Astrocyte (in vitro differentiated cells and primary cell): ENCODE data around the gene SMARCA2. TPM values are rescaled to one million over a fixed set of nuclear protein-coding genes. Genes with fewer than 3 reads are reported as not detected.

Experiments used
- DNase-seq: peaks from one replicate; pipeline ENCODE4 v3.0.0-alpha.2; 2010; ENCODE audit warnings: low read depth
- FAIRE-seq: peaks from 2 replicates; lab custom pipeline; 2011; peaks lifted over from hg19 to GRCh38; lab: Jason Lieb, UNC
- H2AFZ ChIP-seq: 2 replicates; pipeline ENCODE4 v1.6.0; 2012; ENCODE audit warnings: low read depth, low read length, inconsistent platforms
- H3K27ac ChIP-seq: 2 replicates; pipeline ENCODE4 v1.5.1; 2011; ENCODE audit warnings: low read depth, low read length, inconsistent platforms
- H3K27me3 ChIP-seq: 2 replicates; pipeline ENCODE4 v1.6.0; 2011; ENCODE audit warnings: low read length, inconsistent platforms; ENCODE audit not compliant: insufficient read depth
- H3K36me3 ChIP-seq: 2 replicates; pipeline ENCODE4 v1.5.1; 2011; ENCODE audit warnings: low read length, inconsistent platforms; ENCODE audit not compliant: insufficient read depth
- H3K4me1 ChIP-seq: 2 replicates; pipeline ENCODE4 v1.5.1; 2011; ENCODE audit warnings: low read length, inconsistent platforms; ENCODE audit not compliant: insufficient read depth
- H3K4me2 ChIP-seq: 2 replicates; pipeline ENCODE4 v1.6.0; 2012; ENCODE audit warnings: low read length, inconsistent platforms
- H3K4me3 ChIP-seq: 2 replicates; pipeline ENCODE4 v1.5.1; 2011; ENCODE audit warnings: low read depth, mild to moderate bottlenecking, low read length, inconsistent platforms; ENCODE audit not compliant: insufficient read depth
- H3K79me2 ChIP-seq: 2 replicates; pipeline ENCODE4 v1.6.0; 2012; ENCODE audit warnings: mild to moderate bottlenecking, low read length, inconsistent platforms; ENCODE audit not compliant: insufficient read depth
- H3K9ac ChIP-seq: 2 replicates; pipeline ENCODE4 v1.6.0; 2012; ENCODE audit warnings: mild to moderate bottlenecking, low read length, inconsistent platforms
- H3K9me3 ChIP-seq: 2 replicates; pipeline ENCODE4 v1.5.1; 2012; ENCODE audit warnings: low read depth, mild to moderate bottlenecking, low read length, inconsistent platforms; ENCODE audit not compliant: insufficient read depth
- H4K20me1 ChIP-seq: 2 replicates; pipeline ENCODE4 v1.6.0; 2012; ENCODE audit warnings: low read length, inconsistent platforms; ENCODE audit not compliant: insufficient read depth
- H3K27ac Mint-ChIP-seq: one replicate; pipeline ENCODE4 v1.8.0; 2021; ENCODE audit warnings: mild to moderate bottlenecking, mixed read lengths; ENCODE audit not compliant: unreplicated experiment
- H3K27me3 Mint-ChIP-seq: one replicate; pipeline ENCODE4 v1.8.0; 2021; ENCODE audit warnings: low read depth, mixed read lengths; ENCODE audit not compliant: unreplicated experiment
- H3K36me3 Mint-ChIP-seq: one replicate; pipeline ENCODE4 v1.8.0; 2021; ENCODE audit warnings: low read depth, mixed read lengths; ENCODE audit not compliant: unreplicated experiment
- H3K4me1 Mint-ChIP-seq: one replicate; pipeline ENCODE4 v1.8.0; 2021; ENCODE audit warnings: low read depth, mixed read lengths; ENCODE audit not compliant: unreplicated experiment
- H3K4me3 Mint-ChIP-seq: one replicate; pipeline ENCODE4 v1.8.0; 2021; ENCODE audit warnings: mild to moderate bottlenecking, moderate library complexity, mixed read lengths; ENCODE audit not compliant: unreplicated experiment
- H3K9me3 Mint-ChIP-seq: one replicate; pipeline ENCODE4 v1.8.0; 2021; ENCODE audit warnings: mild to moderate bottlenecking, mixed read lengths; ENCODE audit not compliant: unreplicated experiment
- EZH2 ChIP-seq: IDR thresholded peaks from 2 replicates; pipeline ENCODE4 v1.6.1; 2012; ENCODE audit warnings: mild to moderate bottlenecking, low read length, inconsistent platforms; ENCODE audit not compliant: insufficient read depth
- total RNA-seq: library from RNA; stranded (reverse); gene quantifications from 2 replicates; pipeline ENCODE4 v1.2.1, GENCODE V29; 2021
- TF ChIP-seq, protein P1 (sequence below): IDR thresholded peaks from 2 replicates; pipeline ENCODE4 v1.5.1; 2011; ENCODE audit warnings: low read depth, mild to moderate bottlenecking, inconsistent platforms, low read length, moderate library complexity; ENCODE audit not compliant: insufficient read depth

The SMARCA2 gene
- total RNA-seq, 1 donor from 2014 or later, result 54.2 TPM

DNA sequence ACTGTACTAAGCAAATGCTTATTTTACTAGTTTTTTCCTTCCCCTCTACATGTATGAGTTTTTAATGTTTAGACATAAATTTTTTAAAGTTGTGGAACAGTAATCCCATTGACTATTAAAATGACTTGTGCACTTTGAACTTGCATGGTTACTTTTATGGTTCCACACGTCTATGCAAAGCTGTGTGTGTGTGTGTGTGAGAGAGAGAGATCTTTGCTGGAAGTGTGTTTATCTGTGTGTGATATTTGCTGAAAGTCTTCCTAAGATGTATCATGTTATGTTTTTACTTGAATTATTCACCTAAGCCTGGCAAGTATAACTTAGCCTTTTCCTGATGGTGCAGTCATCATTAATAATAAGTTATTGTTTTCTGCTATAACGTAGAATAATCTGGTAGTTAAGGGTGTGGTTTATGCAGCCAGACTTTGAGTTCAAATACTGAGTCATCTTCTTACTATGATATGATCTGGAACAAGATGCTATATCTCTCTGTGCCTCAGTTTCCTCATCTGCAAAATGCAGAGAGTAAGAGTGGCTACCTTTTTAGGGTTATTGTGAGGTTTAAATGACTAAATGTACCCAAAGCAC lies 138.6 kb downstream of the SMARCA2 start:
- no peaks in the 10 kb centered on the region for H4K20me1 ChIP-seq
- FAIRE-seq (no peak), DNase-seq (no peak)
- H3K4me1 Mint-ChIP-seq, result peaks cover 11% of the 10 kb centered on the region
- peaks cover 8% of the 10 kb centered on the region for H3K36me3 Mint-ChIP-seq
- no peak overlapping the region for H3K9ac ChIP-seq
- no peak overlapping the region for H2AFZ ChIP-seq
- no peak overlapping the region for H3K27ac Mint-ChIP-seq
- H3K4me3 ChIP-seq, result no peak overlapping the region
- H3K79me2 ChIP-seq, result peaks cover 2% of the 10 kb centered on the region
- H3K36me3 ChIP-seq, result no peaks in the 10 kb centered on the region
- H3K4me2 ChIP-seq, result no peak overlapping the region
- H3K4me3 Mint-ChIP-seq, result no peak overlapping the region
- H3K27ac ChIP-seq, result no peak overlapping the region
- no peaks in the 10 kb centered on the region for H3K27me3 ChIP-seq
- peaks cover 9% of the 10 kb centered on the region for H3K4me1 ChIP-seq
- H3K27me3 Mint-ChIP-seq, result no peaks in the 10 kb centered on the region
- TF ChIP-seq, protein P1, sequence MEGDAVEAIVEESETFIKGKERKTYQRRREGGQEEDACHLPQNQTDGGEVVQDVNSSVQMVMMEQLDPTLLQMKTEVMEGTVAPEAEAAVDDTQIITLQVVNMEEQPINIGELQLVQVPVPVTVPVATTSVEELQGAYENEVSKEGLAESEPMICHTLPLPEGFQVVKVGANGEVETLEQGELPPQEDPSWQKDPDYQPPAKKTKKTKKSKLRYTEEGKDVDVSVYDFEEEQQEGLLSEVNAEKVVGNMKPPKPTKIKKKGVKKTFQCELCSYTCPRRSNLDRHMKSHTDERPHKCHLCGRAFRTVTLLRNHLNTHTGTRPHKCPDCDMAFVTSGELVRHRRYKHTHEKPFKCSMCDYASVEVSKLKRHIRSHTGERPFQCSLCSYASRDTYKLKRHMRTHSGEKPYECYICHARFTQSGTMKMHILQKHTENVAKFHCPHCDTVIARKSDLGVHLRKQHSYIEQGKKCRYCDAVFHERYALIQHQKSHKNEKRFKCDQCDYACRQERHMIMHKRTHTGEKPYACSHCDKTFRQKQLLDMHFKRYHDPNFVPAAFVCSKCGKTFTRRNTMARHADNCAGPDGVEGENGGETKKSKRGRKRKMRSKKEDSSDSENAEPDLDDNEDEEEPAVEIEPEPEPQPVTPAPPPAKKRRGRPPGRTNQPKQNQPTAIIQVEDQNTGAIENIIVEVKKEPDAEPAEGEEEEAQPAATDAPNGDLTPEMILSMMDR, result no peak
- no peak for TF ChIP-seq EZH2
- no peaks in the 10 kb centered on the region for H3K9me3 Mint-ChIP-seq
- H3K9me3 ChIP-seq, result no peaks in the 10 kb centered on the region

DNA sequence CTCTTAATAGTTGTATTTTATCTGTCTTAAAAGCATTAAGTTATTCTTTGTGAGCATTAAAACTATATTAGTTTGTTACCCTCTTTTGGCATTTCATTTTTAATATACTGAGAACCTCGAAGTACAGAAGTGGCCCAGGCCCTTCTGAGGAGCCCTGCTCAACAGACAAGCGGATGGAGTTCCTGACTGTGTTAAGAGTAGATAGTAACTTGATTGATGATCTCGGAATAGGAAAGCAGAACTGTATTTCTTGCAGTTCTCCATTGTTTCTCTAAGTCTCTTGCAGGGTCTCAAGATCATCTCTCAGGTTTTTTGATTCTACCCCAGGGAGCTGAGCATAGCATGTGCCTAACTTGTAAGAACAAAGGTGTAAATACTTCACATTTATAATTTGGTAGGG lies 139.6 kb downstream of the SMARCA2 start:
- H3K36me3 ChIP-seq, result no peaks in the 10 kb centered on the region
- Mint-ChIP-seq H3K4me3 (no peak overlapping the region), H3K27ac (no peak overlapping the region), H3K36me3 (peaks cover 8% of the 10 kb centered on the region), H3K27me3 (no peaks in the 10 kb centered on the region), H3K4me1 (peaks cover 16% of the 10 kb centered on the region), H3K9me3 (no peaks in the 10 kb centered on the region)
- peaks cover 5% of the 10 kb centered on the region for H3K79me2 ChIP-seq
- H4K20me1 ChIP-seq, result no peaks in the 10 kb centered on the region
- H3K9ac ChIP-seq, result no peak overlapping the region
- H3K4me1 ChIP-seq, result peaks cover 16% of the 10 kb centered on the region
- no peak for TF ChIP-seq EZH2
- TF ChIP-seq, protein P1, result no peak
- no peak overlapping the region for H3K4me2 ChIP-seq
- no peak overlapping the region for H3K4me3 ChIP-seq
- H3K27me3 ChIP-seq, result no peaks in the 10 kb centered on the region
- H2AFZ ChIP-seq, result no peak overlapping the region
- no peaks in the 10 kb centered on the region for H3K9me3 ChIP-seq
- no peak overlapping the region for H3K27ac ChIP-seq
- FAIRE-seq (no peak), DNase-seq (no peak)

DNA sequence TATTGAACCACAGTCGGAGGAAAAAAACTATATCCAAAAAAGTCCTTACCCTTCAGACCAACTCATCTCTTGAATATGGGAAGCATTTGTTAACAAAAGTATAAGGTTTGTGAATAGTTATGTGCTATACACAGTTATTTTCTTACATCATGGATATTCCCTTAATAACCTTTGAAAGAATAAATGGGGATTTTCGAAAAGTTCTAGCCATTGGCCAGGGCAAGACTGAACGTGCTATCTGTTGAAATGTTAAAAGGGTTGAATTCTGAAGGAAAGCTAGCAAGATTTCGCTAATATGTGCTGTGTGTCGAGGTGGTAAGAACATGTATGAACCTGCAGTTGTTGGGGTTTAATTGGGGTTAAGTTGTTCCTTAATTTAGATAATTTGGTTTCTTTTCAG lies 140.8 kb downstream of the SMARCA2 start:
- no peak overlapping the region for H3K4me3 Mint-ChIP-seq
- H3K36me3 ChIP-seq, result no peaks in the 10 kb centered on the region
- H3K27me3 ChIP-seq, result no peaks in the 10 kb centered on the region
- H3K4me2 ChIP-seq, result no peak overlapping the region
- no peak overlapping the region for H3K27ac ChIP-seq
- H3K4me1 ChIP-seq, result peaks cover 23% of the 10 kb centered on the region
- no peaks in the 10 kb centered on the region for H3K27me3 Mint-ChIP-seq
- H3K9me3 ChIP-seq, result no peaks in the 10 kb centered on the region
- H3K9me3 Mint-ChIP-seq, result no peaks in the 10 kb centered on the region
- H4K20me1 ChIP-seq, result no peaks in the 10 kb centered on the region
- no peak for DNase-seq
- no peak overlapping the region for H3K9ac ChIP-seq
- peaks cover 5% of the 10 kb centered on the region for H3K36me3 Mint-ChIP-seq
- H3K4me3 ChIP-seq, result no peak overlapping the region
- TF ChIP-seq, protein P1, result no peak
- no peak for TF ChIP-seq EZH2
- H3K79me2 ChIP-seq, result peaks cover 8% of the 10 kb centered on the region
- peaks cover 18% of the 10 kb centered on the region for H3K4me1 Mint-ChIP-seq
- no peak for FAIRE-seq
- no peak overlapping the region for H3K27ac Mint-ChIP-seq
- H2AFZ ChIP-seq, result no peak overlapping the region
